Epithelial cell of proximal tubule (primary cell): ENCODE data around the gene ITSN1. TPM values are rescaled to one million over a fixed set of nuclear protein-coding genes. Genes with fewer than 3 reads are reported as not detected.
"Not testable (repeated sequence)": the region's sequence is repeated elsewhere in the genome, so short reads cannot be mapped to it uniquely, and the experiment has no call there.

Experiments
- DNase-seq: peaks from one replicate; pipeline ENCODE4 v3.0.0-alpha.2; 2011; ENCODE audit warnings: low read depth
- H3K4me3 ChIP-seq: 2 replicates; pipeline ENCODE4 v1.5.1; 2011; ENCODE audit warnings: low read depth, mild to moderate bottlenecking, low read length
- CTCF ChIP-seq: conservative IDR thresholded peaks from 2 replicates; pipeline ENCODE4 v1.5.1; 2012; ENCODE audit warnings: low read depth, mild to moderate bottlenecking, low read length
- total RNA-seq: library from RNA; depleted of rRNA; stranded (reverse); fragments of >200 nt; gene quantifications from 2 replicates; pipeline ENCODE4 v1.2.3, GENCODE V29; 2015

The ITSN1 gene
- 24.5 and 30.3 TPM in 2 replicates for total RNA-seq

- DNase-seq, result peak; percentile 96
- H3K4me3 ChIP-seq, result peak within 1 kb of the TSS; percentile 92
- no peak for TF ChIP-seq CTCF
These were observed at the start of gene ITSN1 for GRCh38 chr21:33642027-33642895. Gene ITSN1, plus strand, starts transcription at chr21:33642501. Its CDS starts 76,328 bp downstream, at chr21:33718829.

GRCh38 chr21:33598051-33598450 is 44.2 kb upstream of the ITSN1 start:
- no peak for DNase-seq
- no peak for TF ChIP-seq CTCF
- H3K4me3 ChIP-seq, result no peak overlapping the region

GRCh38 chr21:33608559-33608958 is 33.7 kb upstream of the ITSN1 start:
- TF ChIP-seq CTCF, result no peak
- H3K4me3 ChIP-seq, result no peak overlapping the region
- DNase-seq, result no peak

GRCh38 chr21:33611006-33611744 is 31.1 kb upstream of the ITSN1 start:
- TF ChIP-seq CTCF, result no peak
- no peak for DNase-seq
- H3K4me3 ChIP-seq, result no peak overlapping the region

GRCh38 chr21:33617565-33617964 is 24.7 kb upstream of the ITSN1 start:
- DNase-seq, H3K4me3 ChIP-seq: not testable (repeated sequence)

- TF ChIP-seq CTCF, result no peak
- H3K4me3 ChIP-seq, result no peak overlapping the region
- DNase-seq, result no peak
These were observed 23.9 kb upstream of the ITSN1 start for GRCh38 chr21:33618407-33618806.

GRCh38 chr21:33619726-33620125 is 22.6 kb upstream of the ITSN1 start:
- no peak for DNase-seq
- no peak for TF ChIP-seq CTCF
- H3K4me3 ChIP-seq, result no peak overlapping the region
